IPS-11a (cell line): ENCODE measurements around the gene RAD51B.
"Not testable (repeated sequence)": the region's sequence is repeated elsewhere in the genome, so short reads cannot be mapped to it uniquely, and the experiment has no call there.

ENCODE experiments used
- H3K4me3 ChIP-seq: one replicate; pipeline ENCODE4 v1.5.1; 2013; ENCODE audit warnings: low read depth, low read length, control low read depth

Gene RAD51B

DNA sequence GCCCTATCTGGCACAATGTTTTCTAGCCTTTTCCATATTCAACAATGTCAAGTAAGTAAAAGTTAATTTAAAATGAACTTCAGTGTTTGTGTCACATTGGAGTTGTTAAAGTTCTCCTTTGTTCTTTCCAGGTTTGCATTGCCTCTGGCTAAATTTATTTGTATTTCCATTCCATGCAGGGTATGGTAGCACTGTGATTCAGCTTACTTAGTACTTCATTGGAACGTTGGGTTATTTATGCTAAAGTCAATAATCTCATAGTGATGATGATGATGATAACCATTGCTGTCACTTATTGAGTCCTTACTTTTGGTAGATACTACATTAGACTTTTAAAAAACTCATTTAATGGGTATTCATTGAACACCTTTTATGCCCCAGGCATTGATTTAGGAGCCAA lies 286.9 kb downstream of the RAD51B start:
- H3K4me3 ChIP-seq, result no peak overlapping the region

DNA sequence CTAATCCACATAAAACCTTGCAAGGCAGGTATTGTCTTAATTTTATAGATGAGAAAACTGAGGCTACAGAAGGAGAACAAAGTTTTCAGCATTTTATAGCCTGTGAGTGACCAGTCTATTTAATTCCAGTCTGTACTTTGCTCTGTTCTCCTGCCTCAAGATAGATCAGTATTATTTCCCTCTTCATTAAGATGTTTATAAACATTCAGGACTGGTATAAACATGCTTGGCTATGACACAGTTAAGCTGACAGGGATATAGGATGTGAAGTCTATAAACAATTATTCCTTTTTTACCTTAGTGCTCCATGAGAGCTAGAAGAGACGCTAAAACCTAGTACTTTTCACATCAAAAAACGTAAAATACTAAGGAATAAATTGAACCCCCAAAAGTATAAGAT lies 287.3 kb downstream of the RAD51B start:
- H3K4me3 ChIP-seq, result no peak overlapping the region

DNA sequence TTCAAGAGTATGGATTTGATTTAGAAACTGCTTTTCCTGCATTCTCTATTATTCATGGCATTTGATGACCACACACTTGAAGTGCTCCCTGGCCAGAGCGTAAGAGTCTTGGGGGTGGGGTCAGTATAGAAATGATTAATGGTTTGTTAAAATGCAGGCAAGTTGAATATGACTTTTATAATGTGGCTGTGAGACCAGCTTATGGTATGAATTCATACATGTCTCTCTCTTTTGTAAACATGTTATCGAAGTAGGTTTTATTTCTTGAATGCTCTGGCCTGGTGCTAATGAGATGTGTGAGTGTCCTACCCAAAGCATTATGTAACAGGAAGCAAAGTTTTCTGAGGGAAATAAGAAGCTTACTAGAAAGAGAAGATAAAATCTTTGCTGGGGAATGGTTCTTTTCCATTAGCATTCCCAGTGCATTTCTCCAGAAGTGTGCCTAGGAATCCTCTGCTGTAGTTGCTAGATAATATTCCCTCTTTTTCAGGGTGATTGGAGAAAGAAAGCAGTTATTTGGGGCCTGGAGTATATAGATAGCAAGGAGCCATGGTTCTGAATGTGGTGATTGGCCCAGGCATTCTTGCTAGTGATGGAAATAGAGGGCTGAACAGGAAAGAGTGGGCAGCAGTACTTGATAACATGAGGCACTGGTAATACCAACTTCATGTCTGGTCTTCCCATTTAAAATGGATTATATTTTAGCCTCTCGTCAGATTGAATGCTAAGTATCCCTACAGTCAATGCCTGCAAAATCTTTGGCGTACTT lies 289.7 kb downstream of the RAD51B start:
- H3K4me3 ChIP-seq, result no peak overlapping the region

DNA sequence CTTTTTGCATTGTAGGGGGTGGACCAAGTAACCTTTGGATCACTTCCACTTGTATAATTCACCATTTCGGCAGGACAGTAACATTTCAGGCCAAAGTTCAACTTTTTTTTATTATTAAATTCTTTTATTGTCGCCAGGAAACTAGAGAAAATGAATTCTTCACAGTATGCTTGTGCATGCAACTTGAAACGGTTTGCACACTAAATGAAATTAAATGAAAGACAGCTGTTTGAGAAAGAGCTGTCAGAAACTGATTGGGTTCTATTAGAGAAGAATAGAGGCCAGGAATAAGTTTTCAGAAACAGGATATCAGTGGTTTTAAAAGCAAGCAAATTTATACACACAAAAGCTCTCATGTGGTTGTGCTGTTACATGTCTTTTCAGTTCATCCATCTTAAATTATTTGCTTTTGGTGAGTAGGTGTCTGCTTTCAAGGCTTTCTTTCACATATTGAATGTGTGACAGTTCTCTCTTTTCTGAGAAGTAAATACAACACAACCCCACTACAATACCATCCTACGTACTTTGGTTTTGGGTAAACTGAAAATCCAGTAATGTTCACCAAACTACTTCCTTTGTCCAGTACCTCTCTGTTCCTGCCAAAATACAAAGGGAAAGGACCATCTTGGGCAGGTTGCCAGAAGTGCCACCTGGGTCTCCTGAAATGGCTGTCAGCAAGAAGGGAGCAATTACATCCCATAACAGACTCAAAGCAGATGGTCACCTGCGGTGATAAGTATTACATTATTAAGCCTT lies 291.7 kb downstream of the RAD51B start:
- no peak overlapping the region for H3K4me3 ChIP-seq

DNA sequence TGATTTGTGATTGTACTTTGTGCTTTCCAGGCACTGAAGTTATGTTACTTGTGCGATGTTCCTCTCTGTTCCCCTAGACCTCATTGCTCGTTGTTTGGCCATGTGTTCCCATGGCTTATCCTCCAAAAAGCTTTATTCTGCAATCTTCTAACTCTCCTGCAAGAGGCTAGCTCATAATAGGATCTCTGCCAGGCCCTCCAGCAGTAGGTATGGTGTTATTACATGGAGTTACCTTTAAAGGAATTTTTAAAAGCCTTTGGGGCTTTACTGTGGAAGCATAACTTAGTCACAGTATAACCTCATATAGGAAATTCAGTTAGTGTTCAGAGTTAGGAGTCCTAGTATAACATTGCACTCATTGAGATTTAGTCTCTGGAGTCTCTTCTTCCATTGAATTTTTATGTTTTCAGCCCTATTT lies 292.3 kb downstream of the RAD51B start:
- H3K4me3 ChIP-seq, result no peak overlapping the region

DNA sequence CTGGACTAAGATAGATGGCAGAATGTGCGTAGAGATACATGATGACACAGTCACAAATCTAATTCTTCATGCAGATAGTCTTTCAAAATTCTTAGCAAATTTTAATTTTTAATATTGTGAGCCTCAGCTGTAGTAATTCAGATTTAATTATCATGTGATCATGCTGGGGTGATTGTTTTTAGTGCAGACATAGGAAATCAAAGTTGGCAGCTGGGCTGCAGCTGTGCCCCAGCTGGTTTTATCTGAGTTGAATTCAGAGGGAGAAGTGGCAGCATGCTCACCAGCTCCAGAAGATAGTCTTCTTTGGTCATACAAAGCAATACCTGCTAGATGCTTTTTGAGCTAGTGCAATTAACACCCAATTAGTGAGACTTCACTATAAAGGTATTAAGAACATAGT lies 292.9 kb downstream of the RAD51B start:
- H3K4me3 ChIP-seq, result no peak overlapping the region

DNA sequence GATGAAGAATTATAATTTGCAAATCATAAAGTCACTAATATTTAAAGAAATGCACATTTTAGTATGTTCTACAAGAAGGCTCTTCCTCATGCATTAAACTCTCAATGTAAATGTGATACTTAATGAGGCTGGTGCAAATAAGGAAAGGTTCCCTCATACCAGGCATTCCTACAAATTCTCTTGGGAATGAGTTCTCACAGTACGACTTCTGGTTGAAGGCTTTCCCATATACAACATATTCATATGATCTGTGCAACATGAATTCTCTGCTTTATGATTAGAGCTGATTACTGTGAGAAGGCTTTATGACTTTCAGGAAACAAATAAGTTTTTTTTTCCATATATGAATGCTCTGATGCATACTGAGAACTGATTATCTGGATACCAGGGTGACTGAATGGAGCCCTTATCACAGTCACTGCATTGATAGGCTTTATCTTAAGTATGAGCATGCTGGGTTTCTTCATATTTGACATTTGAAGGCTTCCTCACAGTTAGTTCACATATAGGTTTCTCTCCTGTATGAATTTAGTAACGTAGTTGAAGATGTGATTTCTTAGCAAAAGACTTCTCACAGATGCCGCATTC lies 293.9 kb downstream of the RAD51B start:
- H3K4me3 ChIP-seq, result no peak overlapping the region

DNA sequence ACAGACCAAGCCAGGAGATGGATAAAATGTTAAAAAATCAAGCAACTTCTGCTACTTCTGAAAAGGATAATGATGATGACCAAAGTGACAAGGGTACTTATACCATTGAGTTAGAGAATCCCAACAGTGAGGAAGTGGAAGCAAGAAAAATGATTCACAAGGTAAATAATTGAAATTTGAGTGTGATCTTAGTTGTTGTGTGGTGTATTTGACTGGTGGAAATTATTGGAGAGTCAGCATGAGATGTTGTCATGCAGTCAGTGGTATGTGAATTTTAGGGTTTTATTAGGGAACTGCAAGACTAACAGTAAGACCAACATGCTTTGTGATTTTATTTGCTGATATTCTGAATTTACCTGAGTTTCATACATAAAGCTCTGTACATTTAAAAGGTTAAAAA lies 296.4 kb downstream of the RAD51B start:
- H3K4me3 ChIP-seq, result not testable (repeated sequence)

DNA sequence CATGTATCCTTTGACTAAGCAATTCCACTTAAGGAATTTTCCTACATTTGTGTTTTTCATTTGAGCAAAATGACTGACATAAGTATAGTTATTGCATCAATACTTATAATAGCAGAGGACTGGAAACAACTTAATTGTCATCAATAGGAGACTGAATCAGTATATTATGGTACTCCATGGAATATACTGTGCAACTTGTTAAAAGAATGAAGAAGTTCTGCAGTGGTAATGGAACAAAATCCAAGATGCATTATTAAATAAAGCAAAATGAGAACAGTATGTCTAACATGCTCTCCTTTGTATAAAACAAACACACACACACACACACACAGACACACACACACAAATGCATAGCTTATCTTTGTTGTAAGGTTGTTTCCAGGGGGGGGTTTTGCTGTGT lies 303.1 kb downstream of the RAD51B start:
- H3K4me3 ChIP-seq, result no peak overlapping the region

DNA sequence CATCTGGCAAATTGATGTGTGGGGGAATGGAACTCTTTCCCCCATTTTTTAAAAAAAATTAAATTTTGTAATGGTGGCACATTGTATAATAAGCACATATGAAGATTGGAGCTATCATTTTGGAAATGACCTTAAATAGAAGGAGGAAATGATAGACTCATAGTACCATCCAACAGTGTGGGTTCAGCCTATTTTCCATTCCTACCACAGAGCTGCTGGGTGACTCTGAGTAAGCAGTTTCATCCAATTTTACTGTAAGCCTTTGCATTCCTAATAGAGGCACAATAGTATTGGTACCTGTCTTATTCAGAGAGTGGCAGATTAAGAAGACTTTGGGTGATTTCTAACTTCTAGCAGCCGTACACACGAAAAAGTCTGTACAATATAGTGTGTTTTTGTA lies 304.5 kb downstream of the RAD51B start:
- H3K4me3 ChIP-seq, result no peak overlapping the region

DNA sequence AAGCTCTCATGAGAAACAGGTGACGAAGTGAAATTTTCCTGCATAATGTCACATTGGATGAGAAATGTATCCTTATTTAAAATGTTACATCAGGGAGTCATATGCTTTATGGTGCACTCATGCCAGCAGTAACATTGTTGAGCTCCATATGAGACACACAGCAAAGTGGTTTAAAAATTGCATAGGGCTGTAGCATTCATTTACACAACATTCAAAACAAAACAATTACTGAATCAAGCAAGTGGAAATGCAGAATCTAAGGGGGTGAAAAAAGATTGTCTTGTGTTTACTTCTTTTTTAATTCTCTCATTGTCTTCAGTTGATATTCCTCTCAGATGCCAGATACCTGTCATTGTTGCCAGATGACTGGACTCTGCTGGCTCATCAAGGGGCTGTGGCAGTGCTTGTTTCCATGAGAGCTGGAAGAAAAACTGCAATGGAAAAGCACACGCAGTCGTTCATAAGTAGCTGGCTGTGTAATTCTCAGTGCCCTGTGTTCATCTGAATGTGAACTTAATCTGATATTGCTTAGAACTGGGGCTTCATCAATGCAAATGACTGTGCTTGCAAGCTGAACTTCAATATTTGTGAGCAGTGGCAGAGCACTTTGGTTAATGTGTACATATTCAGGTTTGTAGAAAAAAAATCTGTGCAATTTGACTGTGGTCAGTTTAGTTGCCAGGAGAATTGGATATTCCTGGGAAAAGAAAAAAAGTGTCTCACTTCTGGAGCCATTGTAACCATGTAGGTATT lies 305.6 kb downstream of the RAD51B start:
- no peak overlapping the region for H3K4me3 ChIP-seq

DNA sequence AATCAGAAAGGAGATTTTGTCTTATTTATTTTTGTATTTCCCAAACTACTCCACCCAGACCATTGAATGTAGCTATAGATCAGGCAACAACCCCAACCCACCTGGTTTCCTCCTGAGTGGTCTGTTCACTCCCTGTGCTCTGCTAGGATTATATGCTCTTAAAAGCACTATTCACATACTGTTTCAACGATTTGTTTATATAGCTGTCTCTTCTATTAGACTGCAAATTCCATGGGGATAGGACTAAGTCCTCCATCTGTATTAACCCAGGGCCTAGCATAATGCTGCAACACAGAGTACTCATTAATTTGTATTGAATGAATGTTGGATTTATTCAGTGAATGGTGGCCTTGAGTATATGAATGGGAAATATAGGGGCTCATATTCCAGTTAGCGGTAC lies 307.6 kb downstream of the RAD51B start:
- H3K4me3 ChIP-seq, result no peak overlapping the region

DNA sequence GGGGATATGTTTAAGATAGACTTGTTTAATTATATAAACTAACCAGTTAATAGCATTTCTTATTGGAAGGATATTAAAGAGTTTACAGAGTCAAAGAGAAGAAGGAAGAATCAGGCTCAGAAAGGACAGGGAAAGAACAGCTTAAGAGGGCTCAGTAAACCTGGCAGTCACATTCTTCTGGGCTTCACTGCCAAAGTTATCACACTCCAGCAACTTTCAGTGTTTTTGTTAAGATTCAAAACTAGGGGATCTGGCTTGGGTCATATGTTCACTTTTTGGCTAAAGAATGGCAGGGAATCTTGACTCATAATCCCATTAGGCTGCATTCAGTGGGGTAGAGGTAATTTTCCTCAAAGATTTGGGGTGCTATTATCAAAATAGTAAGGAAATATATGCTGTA lies 312.3 kb downstream of the RAD51B start:
- no peak overlapping the region for H3K4me3 ChIP-seq

DNA sequence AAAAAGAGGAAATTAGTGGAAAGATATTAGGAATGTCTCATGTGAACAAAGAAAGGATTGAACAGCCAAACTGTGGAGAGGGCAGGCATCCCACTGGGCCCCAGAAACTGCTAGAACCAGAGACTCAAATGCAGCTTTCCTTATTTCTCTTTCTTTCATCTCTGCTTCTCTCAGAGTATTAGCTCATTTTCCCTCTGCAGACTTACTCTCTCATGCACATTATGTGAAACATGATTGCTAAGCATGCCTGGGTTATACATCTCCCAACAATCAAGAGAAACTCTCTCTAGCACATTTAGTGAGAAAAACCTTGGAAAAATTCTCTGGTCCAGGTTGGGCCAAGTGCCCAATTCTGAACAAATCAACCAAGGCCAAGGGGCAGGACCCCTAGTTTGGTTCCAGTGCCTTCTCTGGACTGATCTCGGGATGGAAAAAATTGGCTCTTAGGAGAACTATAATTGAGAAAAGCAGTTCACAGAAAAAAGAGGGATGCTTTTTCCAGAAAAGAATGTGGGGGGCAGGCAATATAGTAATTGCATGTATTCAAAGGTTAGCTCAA lies 313.1 kb downstream of the RAD51B start:
- H3K4me3 ChIP-seq, result no peak overlapping the region

DNA sequence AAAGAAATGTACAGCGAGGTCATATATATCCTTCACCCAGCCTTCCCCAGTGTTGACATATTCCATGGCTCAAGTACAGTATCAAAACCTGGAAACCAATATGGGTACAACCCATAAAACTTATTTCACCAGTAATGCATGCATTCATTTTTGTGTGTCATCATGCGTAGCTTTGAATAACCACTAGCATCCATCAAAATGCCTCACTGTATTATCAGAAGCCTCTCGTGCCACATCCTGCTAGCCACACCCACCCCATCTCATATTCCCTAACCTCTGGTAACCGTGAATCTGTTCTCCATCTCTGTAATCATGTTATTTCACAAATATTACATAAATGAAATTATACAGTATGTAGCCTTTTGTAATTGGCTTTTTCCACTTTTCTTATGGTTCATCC lies 314.3 kb downstream of the RAD51B start:
- H3K4me3 ChIP-seq, result no peak overlapping the region

DNA sequence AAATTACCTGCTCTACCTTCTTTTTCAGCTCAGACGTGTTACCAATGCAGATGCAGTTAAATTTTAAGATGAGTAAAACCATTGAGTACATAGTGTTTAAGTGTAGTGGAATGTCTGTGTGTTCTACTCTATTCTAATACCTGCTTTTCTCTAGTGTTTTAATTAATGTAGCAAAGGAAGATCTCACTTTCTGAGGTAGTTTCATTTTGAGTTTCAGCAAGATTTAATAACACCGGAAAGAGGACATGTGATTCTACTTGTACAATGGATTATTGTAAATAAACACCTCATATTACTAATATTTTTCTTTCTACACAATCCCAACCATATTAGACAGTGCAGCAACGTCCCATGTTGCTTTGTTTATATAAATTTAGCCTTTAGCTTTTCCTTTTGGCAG lies 315.4 kb downstream of the RAD51B start:
- no peak overlapping the region for H3K4me3 ChIP-seq

DNA sequence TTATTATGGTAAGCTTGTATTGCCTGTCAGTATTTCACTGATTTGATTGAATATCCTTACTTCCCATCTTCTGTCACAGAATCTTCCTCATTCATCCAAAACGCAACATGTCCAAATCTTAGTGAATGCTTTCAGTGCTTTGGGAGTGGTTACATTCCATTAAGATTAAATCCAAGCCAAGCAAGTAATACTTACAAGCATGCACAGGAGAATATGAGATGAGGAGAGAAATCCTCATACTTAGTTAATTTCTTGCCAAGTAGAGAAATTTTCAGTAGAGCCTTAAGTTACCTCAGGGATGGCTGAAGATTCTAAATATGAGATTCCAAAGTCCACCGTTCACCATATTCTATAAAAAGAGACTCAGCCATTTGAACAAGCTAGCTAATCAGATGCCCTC lies 316.0 kb downstream of the RAD51B start:
- H3K4me3 ChIP-seq, result no peak overlapping the region

DNA sequence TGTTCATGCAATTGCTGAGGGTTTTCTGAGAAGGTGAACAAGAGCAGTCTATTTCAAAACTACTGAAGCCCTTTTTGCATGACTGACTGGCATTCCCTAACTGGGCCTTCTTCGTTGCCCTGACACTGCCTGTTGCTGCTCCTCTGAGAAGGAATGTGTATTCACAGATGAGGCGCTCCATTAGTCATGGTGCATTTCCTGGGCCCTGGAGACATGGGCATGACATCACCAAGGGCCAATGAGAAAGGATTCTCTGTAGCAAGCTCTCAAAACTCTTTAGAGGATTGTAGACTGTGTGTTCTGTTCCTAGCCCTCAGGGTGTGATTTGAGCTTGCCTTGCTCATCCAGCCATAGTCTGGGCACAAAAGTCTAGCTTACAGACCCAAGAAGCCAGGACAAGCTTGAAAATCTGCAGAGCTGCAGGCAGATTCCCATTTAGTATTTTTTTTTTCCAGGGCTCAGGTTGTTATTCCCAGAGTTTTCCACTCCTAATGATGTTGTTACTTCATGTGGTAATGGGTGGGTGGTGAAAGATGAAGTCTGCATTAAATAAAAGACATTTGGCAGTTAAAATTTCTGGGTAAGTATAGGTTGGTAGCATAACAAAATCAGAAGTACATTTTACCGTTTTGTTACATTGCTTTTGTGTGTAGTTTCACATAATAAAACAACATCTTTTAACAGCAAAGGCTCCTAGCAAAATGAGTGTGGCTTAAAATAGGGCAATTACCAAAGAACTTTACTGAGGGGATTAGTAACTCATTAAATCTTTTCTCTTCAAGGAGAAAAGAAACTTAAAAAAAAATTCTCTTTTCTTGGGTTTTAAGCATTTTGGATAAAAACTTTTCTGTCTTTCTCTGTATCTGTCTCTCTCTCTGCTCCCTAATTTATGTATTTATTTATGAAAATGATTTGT lies 318.4 kb downstream of the RAD51B start:
- no peak overlapping the region for H3K4me3 ChIP-seq

DNA sequence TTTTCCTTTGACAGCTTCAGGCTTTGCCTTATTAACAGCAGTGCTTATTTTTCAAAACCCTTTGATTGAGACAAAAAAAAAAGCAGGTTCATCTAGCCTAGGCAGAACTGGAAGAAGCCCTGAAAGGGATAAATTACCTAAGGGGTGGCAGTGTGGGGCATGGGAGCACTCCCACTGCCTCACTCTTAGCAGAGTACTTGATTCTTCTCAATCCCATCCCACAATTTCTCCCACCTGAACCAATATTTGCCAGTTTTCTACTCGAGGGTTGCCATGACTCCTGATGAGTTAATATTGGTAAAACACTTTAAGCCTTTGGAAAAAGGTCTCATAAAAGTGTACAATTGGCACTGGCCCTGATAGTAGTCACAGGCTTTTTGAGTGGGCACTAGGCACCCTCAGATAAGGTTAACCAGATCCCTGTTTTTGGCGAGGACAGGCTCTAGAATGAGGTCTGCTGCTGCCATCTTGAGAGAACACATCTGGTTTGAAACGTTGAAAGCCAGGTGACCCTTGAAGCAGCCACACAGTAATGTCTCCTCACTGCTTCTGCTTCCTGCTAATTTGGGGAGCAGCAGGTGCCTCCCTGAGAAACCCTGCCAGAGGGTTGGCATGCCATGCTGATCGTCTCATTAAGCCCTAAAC lies 320.0 kb downstream of the RAD51B start:
- no peak overlapping the region for H3K4me3 ChIP-seq
